HG02943 (cell line): ENCODE measurements around the gene WFIKKN1.

Experiments
- ATAC-seq: cut with Tn5 transposase; IDR thresholded peaks from one replicate; pipeline ENCODE4 v1.9.1; 2021; ENCODE audit warnings: mild to moderate bottlenecking, low read depth, moderate library complexity; ENCODE audit not compliant: unreplicated experiment

The WFIKKN1 gene

GRCh38 chr16:672371-672770 lies 41.6 kb downstream of the WFIKKN1 start:
- ATAC-seq, result no peak

GRCh38 chr16:672851-673250 lies 42.1 kb downstream of the WFIKKN1 start:
- ATAC-seq, result no peak

GRCh38 chr16:673399-673991 lies 42.7 kb downstream of the WFIKKN1 start:
- no peak for ATAC-seq

GRCh38 chr16:674214-674881 lies 43.6 kb downstream of the WFIKKN1 start:
- no peak for ATAC-seq

- ATAC-seq, result no peak
Measured at GRCh38 chr16:674968-675883, 44.4 kb downstream of the WFIKKN1 start, which contains the start of gene RHBDL1. RHBDL1 (plus strand) TSS chr16:675671; CDS start chr16:675791, 120 bp downstream.

- ATAC-seq, result no peak
Measured at GRCh38 chr16:675884-676564, 45.2 kb downstream of the WFIKKN1 start.

GRCh38 chr16:676565-676902 lies 45.7 kb downstream of the WFIKKN1 start:
- ATAC-seq, result no peak

- no peak for ATAC-seq
Measured at GRCh38 chr16:676913-677312, 46.1 kb downstream of the WFIKKN1 start.

- ATAC-seq, result no peak
Measured at GRCh38 chr16:677316-678190, 46.8 kb downstream of the WFIKKN1 start.

- ATAC-seq, result no peak
Measured at GRCh38 chr16:678209-678857, 47.5 kb downstream of the WFIKKN1 start.

- ATAC-seq, result no peak
Measured at GRCh38 chr16:678858-679813, 48.4 kb downstream of the WFIKKN1 start.

- peak; percentile 35 for ATAC-seq
Measured at GRCh38 chr16:679814-680624, 49.2 kb downstream of the WFIKKN1 start, which contains the start of gene STUB1. STUB1 (plus strand) TSS chr16:680410; CDS start chr16:680526, 116 bp downstream.

- ATAC-seq, result no peak
Measured at GRCh38 chr16:680625-680945, 49.8 kb downstream of the WFIKKN1 start.

- ATAC-seq, result no peak
Measured at GRCh38 chr16:680967-681745, 50.4 kb downstream of the WFIKKN1 start.

GRCh38 chr16:681746-682427 lies 51.1 kb downstream of the WFIKKN1 start:
- no peak for ATAC-seq
